Duodenal mucosa (tissue), 2 donors: ENCODE data around the gene OR8K5.

ENCODE experiments used
- H3K27ac ChIP-seq: one replicate; pipeline ENCODE4 v1.7.0; 2013; ENCODE audit warnings: low read depth, low read length
- H3K27me3 ChIP-seq, 2 donors: one replicate each; pipeline ENCODE4 v1.7.0; 2013; ENCODE audit warnings: low read length in 2 of 2, control low read depth in 1 of 2; ENCODE audit not compliant: insufficient read depth in 2 of 2, control insufficient read depth in 1 of 2
- H3K36me3 ChIP-seq, 2 donors: one replicate each; pipeline ENCODE4 v1.7.0; 2013; ENCODE audit warnings: low read length in 2 of 2, control low read depth in 1 of 2; ENCODE audit not compliant: insufficient read depth in 2 of 2, control insufficient read depth in 1 of 2
- H3K4me1 ChIP-seq, 2 donors: one replicate each; pipeline ENCODE4 v1.7.0; 2013; ENCODE audit warnings: low read length in 2 of 2, control low read depth in 1 of 2; ENCODE audit not compliant: insufficient read depth in 2 of 2, control insufficient read depth in 1 of 2
- H3K4me3 ChIP-seq, 2 donors: one replicate each; pipeline ENCODE4 v1.7.0; 2013; ENCODE audit warnings: low read length in 2 of 2, low read depth in 1 of 2
- H3K9ac ChIP-seq, 2 donors: one replicate each; pipeline ENCODE4 v1.7.0; 2013; ENCODE audit warnings: low read length in 2 of 2, low read depth in 1 of 2
- H3K9me3 ChIP-seq, 2 donors: one replicate each; pipeline ENCODE4 v1.7.0; 2013; ENCODE audit warnings: low read length in 2 of 2, control low read depth in 1 of 2; ENCODE audit not compliant: control insufficient read depth in 1 of 2

Gene OR8K5, protein sequence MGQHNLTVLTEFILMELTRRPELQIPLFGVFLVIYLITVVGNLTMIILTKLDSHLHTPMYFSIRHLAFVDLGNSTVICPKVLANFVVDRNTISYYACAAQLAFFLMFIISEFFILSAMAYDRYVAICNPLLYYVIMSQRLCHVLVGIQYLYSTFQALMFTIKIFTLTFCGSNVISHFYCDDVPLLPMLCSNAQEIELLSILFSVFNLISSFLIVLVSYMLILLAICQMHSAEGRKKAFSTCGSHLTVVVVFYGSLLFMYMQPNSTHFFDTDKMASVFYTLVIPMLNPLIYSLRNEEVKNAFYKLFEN

GRCh38 chr11:56160217-56160616 is at the start of gene OR8K5:
Gene OR8K5, minus strand, starts transcription at chr11:56160317. Its CDS starts 0 bp downstream, at chr11:56160317.
- no peak within 1 kb of the TSS for H3K9ac ChIP-seq
- H3K36me3 ChIP-seq = no peaks in the 10 kb centered on the region
- H3K4me1 ChIP-seq = no peaks in the 10 kb centered on the region
- peaks cover under 1 to 17% of the 10 kb centered on the region in 2 donors for H3K9me3 ChIP-seq
- H3K4me3 ChIP-seq = no peak within 1 kb of the TSS
- H3K27ac ChIP-seq = no peak within 1 kb of the TSS
- no peaks in the 10 kb centered on the region for H3K27me3 ChIP-seq

DNA sequence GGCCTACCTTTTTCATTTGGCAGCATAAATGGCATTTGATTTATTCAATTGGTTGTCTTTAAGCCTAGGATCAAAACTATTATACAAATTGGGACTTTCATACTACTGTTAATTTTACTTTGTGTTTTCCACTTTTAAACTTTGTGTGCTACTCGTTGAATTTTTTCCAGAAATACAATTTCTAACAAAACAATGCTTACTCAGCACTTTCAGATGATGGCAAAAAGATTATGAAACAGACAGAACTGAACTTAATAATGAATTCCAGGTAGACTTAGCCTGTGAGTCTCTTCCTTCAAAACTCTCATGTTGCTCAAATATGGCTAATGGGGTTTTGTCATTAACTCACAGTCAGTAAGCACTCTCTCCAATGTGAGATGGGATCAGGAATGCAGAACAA is 47.7 kb upstream of the OR8K5 start:
- Histone ChIP-seq H3K27ac (no peak overlapping the region), H3K9me3 (peaks cover 6 to 11% of the 10 kb centered on the region in 2 donors), H3K36me3 (no peaks in the 10 kb centered on the region), H3K4me3 (no peak overlapping the region), H3K9ac (no peak overlapping the region), H3K4me1 (no peaks in the 10 kb centered on the region), H3K27me3 (no peaks in the 10 kb centered on the region)

DNA sequence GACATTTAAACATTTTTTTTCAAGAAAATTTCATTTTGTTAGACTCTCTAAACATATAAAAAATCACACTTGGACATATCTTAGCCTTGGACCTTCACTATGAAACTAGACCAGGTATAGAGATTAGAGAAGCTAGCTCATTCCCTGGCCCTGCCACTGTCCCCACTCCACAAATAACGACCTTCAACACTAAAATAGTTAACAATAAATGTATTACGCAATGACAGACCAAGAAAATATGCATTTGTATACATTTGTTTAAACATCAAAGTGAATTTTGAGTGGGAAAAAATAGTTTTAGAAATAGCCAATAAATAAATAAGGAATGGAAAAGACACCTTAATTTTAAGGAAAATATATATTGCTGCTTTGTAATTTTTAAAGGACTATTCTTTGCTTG is 37.2 kb upstream of the OR8K5 start:
- H3K36me3 ChIP-seq = no peaks in the 10 kb centered on the region
- H3K9ac ChIP-seq = no peak overlapping the region
- H3K4me1 ChIP-seq = no peaks in the 10 kb centered on the region
- H3K27me3 ChIP-seq = no peaks in the 10 kb centered on the region
- H3K9me3 ChIP-seq = peaks cover 0 to 4% of the 10 kb centered on the region in 2 donors
- H3K27ac ChIP-seq = no peak overlapping the region
- no peak overlapping the region for H3K4me3 ChIP-seq

DNA sequence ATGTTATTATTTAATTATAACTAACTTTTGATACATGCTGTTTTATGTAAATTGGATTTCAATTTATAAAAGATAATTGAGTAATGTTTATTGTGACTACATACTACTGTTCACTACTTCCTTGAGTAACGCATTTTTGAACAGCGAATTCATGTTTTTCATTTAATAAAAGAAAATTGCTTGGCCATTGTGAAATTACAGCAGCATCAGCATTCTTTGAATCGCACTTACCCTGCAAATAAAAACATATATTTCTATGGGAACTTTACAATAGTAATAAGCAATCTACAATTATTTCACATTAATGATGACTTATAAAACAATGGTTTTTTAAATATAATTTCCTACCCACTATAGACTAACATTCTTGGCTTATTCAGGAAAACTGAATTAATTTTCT is 36.6 kb upstream of the OR8K5 start:
- Histone ChIP-seq H3K9me3 (peaks cover 0 to 4% of the 10 kb centered on the region in 2 donors), H3K9ac (no peak overlapping the region), H3K36me3 (no peaks in the 10 kb centered on the region), H3K4me3 (no peak overlapping the region), H3K27me3 (no peaks in the 10 kb centered on the region), H3K4me1 (no peaks in the 10 kb centered on the region), H3K27ac (no peak overlapping the region)

DNA sequence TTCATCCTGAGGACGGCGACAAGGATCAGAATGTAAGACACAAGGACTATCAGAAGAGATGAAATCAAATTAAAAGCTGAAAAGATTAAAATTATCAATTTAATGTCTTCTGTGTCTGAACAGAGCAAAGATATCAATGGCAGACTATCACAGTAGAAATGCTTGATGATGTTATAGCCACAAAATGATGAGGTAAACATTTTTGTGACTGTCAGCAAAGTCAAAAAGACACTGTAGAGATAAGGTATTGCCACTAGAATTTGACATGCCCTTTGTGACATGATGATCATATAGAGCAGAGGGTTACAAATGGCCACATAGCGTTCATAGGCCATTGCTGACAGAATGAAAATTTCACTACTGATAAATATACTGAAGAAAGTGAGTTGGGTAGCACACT is 28.5 kb upstream of the OR8K5 start:
- H3K27me3 ChIP-seq = no peaks in the 10 kb centered on the region
- no peaks in the 10 kb centered on the region for H3K36me3 ChIP-seq
- no peak overlapping the region for H3K27ac ChIP-seq
- no peak overlapping the region for H3K4me3 ChIP-seq
- no peak overlapping the region for H3K9ac ChIP-seq
- H3K4me1 ChIP-seq = no peaks in the 10 kb centered on the region
- peaks cover 0 to 4% of the 10 kb centered on the region in 2 donors for H3K9me3 ChIP-seq

DNA sequence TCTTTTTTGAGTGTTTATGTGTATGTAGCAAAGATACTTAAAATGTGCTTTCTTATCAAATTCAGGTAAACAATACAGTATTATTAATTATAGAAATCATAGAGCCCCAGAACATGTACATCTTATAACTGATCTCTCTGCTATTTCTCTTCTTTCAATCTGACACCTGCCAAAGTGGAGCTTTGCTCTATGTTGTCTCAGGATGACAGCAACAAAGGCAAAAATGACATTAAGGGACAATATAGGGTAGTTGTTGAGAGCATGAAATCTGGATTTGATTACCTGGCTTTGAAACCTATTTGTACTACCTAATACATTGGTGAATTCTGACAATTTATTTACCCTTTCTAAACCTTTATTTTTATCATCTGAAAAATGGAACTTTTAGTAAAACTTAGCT is 23.3 kb upstream of the OR8K5 start:
- H3K36me3 ChIP-seq = no peaks in the 10 kb centered on the region
- H3K27me3 ChIP-seq = no peaks in the 10 kb centered on the region
- no peak overlapping the region for H3K4me3 ChIP-seq
- no peak overlapping the region for H3K27ac ChIP-seq
- H3K4me1 ChIP-seq = no peaks in the 10 kb centered on the region
- peaks cover 9 to 12% of the 10 kb centered on the region in 2 donors for H3K9me3 ChIP-seq
- no peak overlapping the region for H3K9ac ChIP-seq

GRCh38 chr11:56176318-56176717 is 16.2 kb upstream of the OR8K5 start, which contains the start of gene OR5J2:
Gene OR5J2, plus strand, starts transcription at chr11:56176618. Its CDS starts 0 bp downstream, at chr11:56176618.
- Histone ChIP-seq H3K4me1 (no peaks in the 10 kb centered on the region), H3K9me3 (peaks cover 12 to 21% of the 10 kb centered on the region in 2 donors), H3K27ac (no peak within 1 kb of the TSS), H3K4me3 (no peak within 1 kb of the TSS), H3K9ac (no peak within 1 kb of the TSS), H3K27me3 (no peaks in the 10 kb centered on the region), H3K36me3 (no peaks in the 10 kb centered on the region)

- Histone ChIP-seq H3K9me3 (peaks cover 5 to 9% of the 10 kb centered on the region in 2 donors), H3K4me3 (no peak overlapping the region), H3K4me1 (no peaks in the 10 kb centered on the region), H3K27ac (no peak overlapping the region), H3K9ac (no peak overlapping the region), H3K36me3 (no peaks in the 10 kb centered on the region), H3K27me3 (no peaks in the 10 kb centered on the region)
These were observed 12.2 kb upstream of the OR8K5 start for GRCh38 chr11:56172256-56172830.

- no peak overlapping the region for H3K4me3 ChIP-seq
- H3K9me3 ChIP-seq = peaks cover 0 to 5% of the 10 kb centered on the region in 2 donors
- no peaks in the 10 kb centered on the region for H3K4me1 ChIP-seq
- H3K36me3 ChIP-seq = no peaks in the 10 kb centered on the region
- no peak overlapping the region for H3K27ac ChIP-seq
- no peak overlapping the region for H3K9ac ChIP-seq
- no peaks in the 10 kb centered on the region for H3K27me3 ChIP-seq
These were observed 3.7 kb upstream of the OR8K5 start for GRCh38 chr11:56163804-56164203.

- Histone ChIP-seq H3K4me3 (no peak overlapping the region), H3K9me3 (peaks cover 23 to 37% of the 10 kb centered on the region in 2 donors), H3K36me3 (no peaks in the 10 kb centered on the region), H3K27me3 (no peaks in the 10 kb centered on the region), H3K4me1 (no peaks in the 10 kb centered on the region), H3K9ac (no peak overlapping the region), H3K27ac (no peak overlapping the region)
These were observed 7.8 kb downstream of the OR8K5 start for GRCh38 chr11:56152333-56152732.
